Nucleus accumbens (tissue), 56 donors: ENCODE data around the gene AKAP6.

Source experiments
- DNase-seq, 56 donors: peaks; one replicate each; lab custom pipeline; 2025; lab: John Stamatoyannopoulos, UW

Gene AKAP6

DNA sequence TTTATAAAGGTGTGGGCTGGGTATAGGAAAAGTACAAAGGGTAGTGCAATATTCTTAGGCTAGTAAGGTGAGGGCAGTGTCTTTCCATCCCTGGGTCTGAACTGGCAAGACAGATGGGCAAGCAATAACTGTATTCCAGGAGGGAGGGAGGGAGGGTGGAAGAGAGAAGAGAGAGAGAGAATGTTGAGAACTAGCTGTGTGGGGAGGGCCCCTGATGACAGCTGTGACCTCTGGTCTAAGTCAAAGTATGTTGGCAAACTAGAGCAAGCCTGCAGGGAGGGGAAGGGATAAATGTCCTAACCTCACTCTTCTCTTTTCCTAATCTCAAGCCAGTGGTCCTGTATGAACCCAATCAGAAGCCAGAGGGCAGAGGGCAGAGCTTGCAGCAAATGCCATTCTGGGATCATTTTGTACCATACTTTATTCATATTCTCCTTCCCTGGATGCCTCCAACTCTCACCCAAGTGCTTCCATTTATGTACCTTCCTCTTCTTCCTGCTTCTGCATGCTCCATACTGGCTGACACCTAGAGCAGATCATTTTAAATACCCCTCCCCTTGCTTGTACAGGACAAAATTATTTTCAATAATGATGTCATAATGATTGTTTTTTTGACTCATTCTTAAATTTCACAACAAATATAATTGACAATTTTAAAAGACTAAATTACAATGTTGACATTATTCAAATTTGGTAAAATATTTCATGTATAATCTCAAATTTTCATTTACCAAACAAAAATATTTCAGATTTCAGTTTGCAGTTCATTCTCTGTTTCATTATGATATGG lies 75.9 kb downstream of the AKAP6 start:
- DNase-seq = no peak

DNA sequence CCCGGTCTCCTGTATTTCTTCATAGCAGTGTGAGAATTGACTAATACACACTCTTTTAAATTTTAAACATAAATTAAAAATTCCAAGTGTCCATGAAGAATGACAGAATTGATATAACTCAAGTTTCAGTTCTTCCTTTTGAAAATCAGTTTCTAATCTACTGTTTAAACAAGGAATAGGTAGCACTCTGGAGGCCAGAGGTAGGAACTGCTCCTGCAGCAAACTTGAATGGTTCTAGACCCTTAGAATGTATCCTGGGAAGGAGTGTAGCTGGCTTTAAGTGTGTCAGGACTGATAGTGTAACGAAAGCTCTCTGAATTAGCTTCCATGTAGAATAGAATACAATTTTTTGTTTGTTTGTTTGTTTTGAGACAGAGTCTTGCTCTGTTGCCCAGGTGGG lies 76.8 kb downstream of the AKAP6 start:
- DNase-seq = no peak

DNA sequence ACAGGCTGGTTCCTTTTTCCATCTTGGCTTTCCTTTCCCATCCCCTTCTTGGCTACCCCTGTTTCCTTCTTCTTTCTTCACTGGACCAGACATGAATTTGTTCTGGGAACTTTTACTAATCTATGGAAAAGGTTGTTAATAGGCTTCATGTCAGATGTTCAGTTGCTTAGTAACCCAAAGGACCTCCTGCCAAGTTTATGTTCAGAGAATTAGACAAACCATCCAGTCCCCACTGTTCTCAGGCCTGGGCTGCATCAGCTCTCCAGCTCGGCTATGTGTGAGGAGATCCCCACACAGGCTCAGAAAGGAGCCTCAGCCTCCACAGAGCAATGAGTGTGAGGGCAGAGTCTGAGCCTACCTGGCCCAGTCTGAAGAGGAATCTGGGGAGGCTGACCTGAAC lies 78.0 kb downstream of the AKAP6 start:
- DNase-seq = peak in 18 of 56 donors; percentile 2 to 58 (median 30)

DNA sequence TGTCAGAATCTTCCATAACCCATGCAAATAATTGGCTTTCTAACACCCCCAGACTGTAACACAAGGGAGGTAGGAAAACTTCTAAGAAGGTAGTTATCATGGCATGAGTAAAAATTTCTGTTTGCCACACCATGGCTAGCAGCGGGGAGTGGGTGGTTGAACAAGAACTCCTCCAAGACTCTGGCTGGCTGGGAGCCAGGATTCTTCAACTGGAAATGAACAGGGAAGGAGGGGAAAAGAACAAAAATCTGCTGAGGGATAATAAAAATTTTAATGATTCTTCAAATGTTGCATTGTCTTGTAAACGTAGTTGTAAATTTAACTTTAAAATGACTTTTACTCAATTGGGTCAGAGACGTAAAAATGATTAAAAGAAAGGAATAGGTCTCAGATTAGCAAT lies 78.9 kb downstream of the AKAP6 start:
- peak in 32 of 56 donors; percentile 10 to 86 (median 38) for DNase-seq

- DNase-seq = no peak
Measured at GRCh38 chr14:32412103-32412502, 83.0 kb downstream of the AKAP6 start.

DNA sequence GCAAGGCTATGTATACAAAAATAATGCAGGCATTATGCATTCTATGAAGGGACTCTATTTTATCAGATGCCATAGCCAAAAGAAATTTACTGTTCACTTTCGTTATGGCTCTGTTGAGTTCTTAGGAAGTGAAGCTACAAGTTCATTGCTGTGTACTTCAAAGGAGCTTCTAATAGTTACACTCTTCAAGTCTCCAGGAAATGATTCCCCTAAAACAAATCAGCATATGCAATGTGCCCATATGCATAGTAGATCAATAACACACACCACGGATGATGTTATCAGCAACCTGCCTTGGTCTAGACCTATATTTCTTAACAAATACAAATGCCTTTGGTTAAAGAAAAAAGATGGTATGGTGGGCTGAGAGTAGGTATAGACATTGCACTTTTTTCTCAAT lies 83.4 kb downstream of the AKAP6 start:
- no peak for DNase-seq

- no peak for DNase-seq
Measured at GRCh38 chr14:32413967-32414640, 85.0 kb downstream of the AKAP6 start.

DNA sequence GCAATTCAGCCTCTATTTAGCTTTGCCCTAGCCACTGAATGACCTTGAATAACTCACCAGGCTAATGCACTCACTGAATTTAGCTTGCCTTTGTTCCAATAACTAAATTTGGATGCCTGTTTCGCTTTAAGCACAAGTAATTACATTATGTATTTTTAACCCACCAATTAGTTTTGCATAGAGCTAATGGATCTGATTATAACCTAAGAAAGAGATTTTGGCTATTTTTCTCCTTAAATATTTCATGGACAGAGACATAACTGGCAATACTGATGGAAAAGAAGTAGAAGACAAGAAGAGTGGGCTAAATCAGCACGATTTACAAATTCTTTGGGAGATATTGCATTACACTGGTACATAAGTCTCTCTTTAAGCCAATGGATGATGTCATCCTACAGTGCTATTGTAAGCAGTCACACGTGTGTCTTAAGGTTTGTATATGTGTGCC lies 85.7 kb downstream of the AKAP6 start:
- DNase-seq = no peak

DNA sequence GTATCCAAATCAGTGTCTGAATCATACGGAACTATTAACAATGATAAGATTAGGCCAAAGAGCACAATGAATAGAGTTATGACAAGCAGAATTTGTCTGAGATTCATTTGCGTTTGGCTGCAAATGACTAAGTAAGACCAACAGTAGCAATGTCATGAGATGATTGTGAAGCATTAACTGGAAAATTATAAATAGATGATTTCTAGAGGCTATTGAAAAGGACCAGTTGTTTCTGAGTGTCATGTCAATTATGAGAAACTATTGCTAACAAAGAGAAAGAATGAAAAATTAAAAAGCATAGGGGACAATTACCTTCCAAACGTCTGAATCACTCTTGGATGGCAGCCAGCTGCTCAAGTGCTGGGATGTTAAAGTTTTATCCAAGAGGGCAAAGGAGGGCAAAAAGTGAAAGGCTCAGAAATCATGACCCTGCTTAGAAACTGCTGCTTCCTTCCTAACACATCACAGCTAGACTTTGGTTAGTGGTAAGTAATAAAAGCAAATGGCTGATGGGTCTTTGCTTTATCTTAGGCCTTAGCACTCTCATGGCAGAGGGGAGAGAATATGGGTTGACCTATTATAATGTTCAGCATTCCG lies 89.0 kb downstream of the AKAP6 start:
- peak in 2 of 56 donors; percentile 30 to 67 for DNase-seq

GRCh38 chr14:32419429-32419828 lies 90.3 kb downstream of the AKAP6 start:
- DNase-seq = no peak

GRCh38 chr14:32421781-32422180 lies 92.7 kb downstream of the AKAP6 start:
- no peak for DNase-seq

DNA sequence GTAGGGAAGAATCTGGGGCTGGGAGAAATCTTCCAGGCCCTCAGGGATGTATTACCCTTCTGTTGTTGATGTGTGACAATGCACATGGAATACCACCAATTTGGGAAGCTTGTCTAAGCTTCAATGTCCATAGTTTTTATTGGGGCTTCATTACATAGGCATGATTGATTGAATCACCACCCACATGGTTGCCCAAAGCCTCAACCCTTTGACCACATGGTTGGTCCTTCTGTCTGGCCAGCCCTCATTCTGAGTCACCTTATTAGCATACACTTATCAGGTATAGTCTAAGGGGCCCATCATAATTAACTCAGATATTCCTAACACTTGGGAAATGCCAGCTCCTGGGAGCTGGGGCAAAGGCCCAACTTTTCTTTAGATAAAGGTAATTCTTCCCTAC lies 93.3 kb downstream of the AKAP6 start:
- no peak for DNase-seq

- no peak for DNase-seq
Measured at GRCh38 chr14:32426028-32426427, 96.9 kb downstream of the AKAP6 start.

- peak in 1 of 56 donors; percentile 19 for DNase-seq
Measured at GRCh38 chr14:32426586-32427388, 97.7 kb downstream of the AKAP6 start.

DNA sequence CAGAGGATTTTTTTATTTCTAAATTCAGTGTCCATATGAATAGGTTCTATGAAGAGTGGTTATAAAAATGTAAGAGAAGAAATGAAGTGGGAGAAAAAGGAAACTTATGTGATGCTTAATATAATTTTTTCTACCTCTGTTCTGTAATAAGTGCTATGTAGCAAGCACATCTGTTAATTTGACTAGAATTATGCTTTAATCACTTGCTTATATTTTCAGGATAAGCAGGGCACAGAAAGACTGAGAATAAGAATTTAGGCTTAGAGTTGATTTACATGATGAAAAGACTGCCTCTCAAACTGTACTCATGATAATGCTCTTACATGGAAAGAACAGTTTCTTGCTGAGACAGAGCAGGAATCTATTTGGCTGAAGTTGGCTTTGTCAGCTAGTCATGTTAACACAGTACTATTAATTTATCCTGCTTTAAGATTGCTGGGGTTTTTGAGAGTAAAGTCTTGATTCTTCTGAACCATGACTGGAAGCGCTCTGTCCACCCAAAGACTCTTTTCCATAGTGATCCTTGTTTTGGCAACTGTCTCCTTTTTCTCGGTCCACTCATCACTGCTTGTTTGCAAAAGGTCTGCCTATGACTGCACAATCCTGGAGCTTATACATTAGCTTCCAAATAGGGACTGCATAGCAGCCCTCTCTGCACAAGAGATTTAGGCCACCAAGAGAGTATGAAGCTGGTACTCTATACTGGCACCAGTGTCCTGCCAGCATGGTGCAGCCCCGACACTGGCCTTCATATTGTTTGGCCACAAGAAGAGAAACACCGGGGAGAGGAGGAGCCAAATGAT lies 98.8 kb downstream of the AKAP6 start:
- peak in 1 of 56 donors; percentile 22 for DNase-seq

DNA sequence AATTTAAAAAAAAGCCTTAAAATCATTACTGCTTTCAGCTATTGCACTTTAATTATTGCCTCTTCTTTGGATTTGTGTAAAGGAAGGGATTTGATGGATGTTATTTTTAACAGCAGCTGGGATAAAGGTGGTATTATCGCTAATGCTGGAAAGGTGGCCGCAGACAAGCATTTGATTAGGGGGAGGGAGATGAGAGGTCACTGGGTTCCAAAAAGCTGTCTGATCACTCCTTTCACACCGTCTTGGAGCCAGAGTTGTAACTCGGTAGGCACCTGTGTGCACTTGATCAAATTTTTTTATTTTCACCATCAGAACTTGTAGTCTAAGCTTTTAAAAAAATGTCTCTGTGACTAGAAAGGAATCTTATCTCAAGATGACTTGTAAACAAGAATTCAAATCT lies 99.8 kb downstream of the AKAP6 start:
- no peak for DNase-seq

DNA sequence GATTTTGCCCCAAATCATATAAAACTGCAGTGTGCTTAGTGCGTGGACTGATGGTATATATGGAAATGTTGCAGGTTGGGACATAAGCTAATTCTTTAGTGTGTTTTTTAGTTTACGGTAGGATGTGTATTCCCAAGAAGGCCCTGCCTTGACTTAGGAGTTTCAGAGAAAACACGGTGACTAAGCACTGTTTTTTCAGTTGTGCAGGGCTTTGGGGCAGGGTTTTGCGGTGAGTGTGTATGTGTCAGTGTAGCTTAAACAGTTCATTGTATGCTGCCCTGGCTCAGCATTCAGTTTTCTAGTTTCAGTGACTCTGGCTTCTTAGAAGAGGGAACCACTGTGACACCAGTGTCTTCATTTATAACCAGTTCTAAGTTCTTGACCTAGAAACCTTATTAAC lies 101.2 kb downstream of the AKAP6 start:
- DNase-seq = peak in 6 of 56 donors; percentile 18 to 53 (median 22)

DNA sequence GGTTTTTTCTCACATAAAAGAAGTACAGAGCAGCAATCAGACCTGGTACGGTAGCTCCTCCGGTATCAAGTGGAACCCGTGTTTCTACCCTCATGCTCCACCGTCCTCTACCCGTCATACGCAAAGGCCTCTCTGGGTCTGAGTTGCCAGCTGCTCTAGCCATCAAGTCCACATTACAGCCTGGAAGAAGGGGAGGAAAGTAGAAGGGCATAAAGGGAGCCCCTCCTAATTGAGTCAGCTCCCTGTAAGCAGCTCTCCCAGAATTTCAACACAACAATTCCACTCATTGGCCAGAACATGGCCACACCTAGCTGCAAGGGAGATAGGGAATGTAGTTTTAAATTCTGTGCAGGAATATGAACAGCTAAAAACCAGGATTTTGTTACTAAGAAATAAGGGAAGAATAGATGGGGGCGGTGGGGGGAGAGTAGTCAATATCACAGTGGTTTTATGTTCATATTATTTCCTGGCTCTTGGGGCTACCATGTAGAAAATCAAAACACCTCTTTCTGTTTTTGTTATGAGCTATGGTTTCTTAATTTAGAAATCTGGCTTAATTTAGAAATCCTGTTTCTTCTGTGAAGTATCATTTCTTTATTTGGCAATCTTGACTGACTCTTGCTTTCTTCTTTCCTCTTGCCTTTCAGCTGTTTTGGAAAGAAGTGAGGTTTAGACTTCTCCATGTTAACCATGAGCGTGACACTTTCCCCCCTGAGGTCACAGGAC lies 103.9 kb downstream of the AKAP6 start:
- DNase-seq = peak in 1 of 56 donors; percentile 29

DNA sequence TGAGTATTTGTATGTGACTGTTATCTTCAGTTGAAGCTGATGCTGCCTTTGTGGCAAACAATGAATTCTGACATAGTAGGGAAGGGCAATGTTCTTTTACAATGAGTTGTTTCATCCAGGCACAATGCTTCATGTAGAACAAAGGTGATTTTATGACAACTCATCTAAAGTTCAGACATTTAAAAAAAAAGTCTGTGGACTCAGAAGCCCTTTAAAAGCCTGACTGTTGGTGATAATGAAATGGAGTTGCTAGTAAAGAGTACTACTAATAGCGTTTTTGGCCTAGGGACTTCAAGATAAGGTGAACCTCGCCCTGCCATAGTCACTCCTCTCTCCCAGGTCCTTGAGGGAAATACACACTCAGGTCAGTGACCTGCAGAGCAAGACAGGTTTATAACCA lies 105.1 kb downstream of the AKAP6 start:
- DNase-seq = peak in 1 of 56 donors; percentile 19
